H1 (cell line): Measurements from ENCODE around the gene TCF25. TPM values are rescaled to one million over a fixed set of nuclear protein-coding genes. Genes with fewer than 3 reads are reported as not detected.

Experiments used
- CTCF ChIA-PET: fragments of 300-600 bp; sonication (Branson Sonifier 250); formaldehyde crosslinking; loops from one replicate; lab custom pipeline; 2021; ENCODE audit not compliant: partially characterized antibody; lab: Charles Lee
- POLR2A ChIA-PET: fragments of 300-600 bp; sonication (Branson Sonifier 250); formaldehyde crosslinking; loops from one replicate; lab custom pipeline; 2021; ENCODE audit warnings: inconsistent platforms; ENCODE audit not compliant: partially characterized antibody; lab: Charles Lee
- DNase-seq, 2 experiments: peaks; one replicate each; pipeline versions ENCODE4 v3.0.0 to v3.0.0-alpha.2; 2010 to 2022; ENCODE audit warnings: low spot score in 2 of 2, low read depth in 1 of 2, mixed read lengths in 1 of 2
- FAIRE-seq: peaks from 2 replicates; lab custom pipeline; 2011; peaks lifted over from hg19 to GRCh38; lab: Jason Lieb, UNC
- H2AFZ ChIP-seq: 2 replicates; pipeline ENCODE4 v1.8.1; 2012; ENCODE audit warnings: low read length, inconsistent platforms
- H2AK5ac ChIP-seq: 2 replicates; pipeline ENCODE4 v1.6.1; 2013; ENCODE audit warnings: low read depth, low read length
- H2BK120ac ChIP-seq: replicated peaks from 2 replicates; pipeline ENCODE3; 2013; ENCODE audit warnings: low read depth, low read length, inconsistent platforms
- H2BK12ac ChIP-seq: 2 replicates; pipeline ENCODE4 v1.6.1; 2013; ENCODE audit warnings: low read depth, low read length
- H2BK15ac ChIP-seq: 2 replicates; pipeline ENCODE4 v1.6.1; 2013; ENCODE audit warnings: low read length
- H2BK20ac ChIP-seq: 2 replicates; pipeline ENCODE4 v1.6.1; 2013; ENCODE audit warnings: low read length
- H2BK5ac ChIP-seq: 2 replicates; pipeline ENCODE4 v1.6.1; 2013; ENCODE audit warnings: low read depth, low read length
- H3K14ac ChIP-seq: 2 replicates; pipeline ENCODE4 v1.6.1; 2013; ENCODE audit warnings: inconsistent platforms; ENCODE audit not compliant: insufficient read length
- H3K18ac ChIP-seq: 2 replicates; pipeline ENCODE4 v1.6.1; 2013; ENCODE audit warnings: low read length; ENCODE audit errors: extremely low read depth
- H3K23ac ChIP-seq: 2 replicates; pipeline ENCODE4 v1.6.1; 2013; ENCODE audit warnings: inconsistent platforms; ENCODE audit not compliant: insufficient read length
- H3K23me2 ChIP-seq: 2 replicates; pipeline ENCODE4 v1.6.1; 2013; ENCODE audit warnings: low read depth, low read length
- H3K27ac ChIP-seq: 2 replicates; pipeline ENCODE4 v1.6.1; 2011; ENCODE audit warnings: low read depth, low read length, inconsistent platforms
- H3K27me3 ChIP-seq, 4 experiments: replicated peaks in 1 of 4; 1 replicate in 1 of 4; 2 replicates in 3 of 4; pipeline versions ENCODE4 v1.6.1 to v1.8.1; 2011 to 2013; ENCODE audit warnings: low read length in 3 of 4, mild to moderate bottlenecking in 3 of 4, inconsistent platforms in 2 of 4, mixed read lengths in 2 of 4, moderate library complexity in 1 of 4; ENCODE audit not compliant: control insufficient read depth in 3 of 4, insufficient read depth in 3 of 4; ENCODE audit errors: extremely low read depth in 1 of 4
- H3K36me3 ChIP-seq, 4 experiments: 2 replicates each; pipeline versions ENCODE4 v1.6.1 to v1.8.1; 2011 to 2013; ENCODE audit warnings: mild to moderate bottlenecking in 4 of 4, low read length in 3 of 4, moderate library complexity in 2 of 4, control low read depth in 1 of 4, inconsistent platforms in 1 of 4; ENCODE audit not compliant: insufficient read depth in 4 of 4, control insufficient read depth in 2 of 4
- H3K4ac ChIP-seq: replicated peaks from 2 replicates; pipeline ENCODE3; 2013; ENCODE audit warnings: low read length, low read depth, mixed read lengths, inconsistent platforms; ENCODE audit not compliant: insufficient read length
- H3K4me1 ChIP-seq, 4 experiments: replicated peaks in 1 of 4; 1 replicate in 1 of 4; 2 replicates in 3 of 4; pipeline versions ENCODE4 v1.6.1 to v1.8.1; 2011 to 2013; ENCODE audit warnings: low read length in 3 of 4, inconsistent platforms in 2 of 4, mixed read lengths in 1 of 4; ENCODE audit not compliant: insufficient read depth in 4 of 4, control insufficient read depth in 3 of 4
- H3K4me2 ChIP-seq, 2 experiments: 2 replicates each; pipeline versions ENCODE4 v1.6.1 to v1.8.1; 2011 to 2013; ENCODE audit warnings: low read depth in 2 of 2, low read length in 2 of 2, control low read depth in 1 of 2, inconsistent platforms in 1 of 2, mild to moderate bottlenecking in 1 of 2; ENCODE audit not compliant: insufficient read depth in 1 of 2
- H3K4me3 ChIP-seq, 4 experiments: fragments of 200-600, 300-600 bp in 1 of 4; sonication (generic), shearing (Covaris generic), sonication (Bioruptor Twin) in 1 of 4; 2 replicates each; pipeline versions ENCODE4 v1.5.1 to v1.8.1; 2011 to 2016; ENCODE audit warnings: low read length in 4 of 4, low read depth in 3 of 4, control low read depth in 2 of 4, inconsistent platforms in 2 of 4, mild to moderate bottlenecking in 2 of 4, mixed read lengths in 1 of 4, moderate library complexity in 1 of 4; ENCODE audit not compliant: insufficient read depth in 2 of 4; ENCODE audit errors: extremely low read depth in 1 of 4
- H3K56ac ChIP-seq: replicated peaks from 2 replicates; pipeline ENCODE3; 2013; ENCODE audit warnings: low read depth, mild to moderate bottlenecking, mixed read lengths, low read length, inconsistent platforms; ENCODE audit not compliant: insufficient read length
- H3K79me1 ChIP-seq: 2 replicates; pipeline ENCODE4 v1.6.1; 2013; ENCODE audit warnings: low read depth, low read length, control low read depth
- H3K79me2 ChIP-seq, 2 experiments: 2 replicates each; pipeline versions ENCODE4 v1.6.1 to v1.8.1; 2012 to 2013; ENCODE audit warnings: low read length in 2 of 2, mild to moderate bottlenecking in 2 of 2, inconsistent platforms in 1 of 2; ENCODE audit not compliant: insufficient read depth in 2 of 2, control insufficient read depth in 1 of 2
- H3K9ac ChIP-seq, 4 experiments: replicated peaks in 1 of 4; 1 replicate in 1 of 4; 2 replicates in 3 of 4; pipeline versions ENCODE4 v1.6.1 to v1.8.1; 2011 to 2013; ENCODE audit warnings: low read depth in 3 of 4, low read length in 3 of 4, control low read depth in 2 of 4, mild to moderate bottlenecking in 2 of 4, moderate library complexity in 2 of 4, inconsistent platforms in 1 of 4; ENCODE audit errors: extremely low read depth in 1 of 4
- H3K9me3 ChIP-seq, 2 experiments: 2 replicates each; pipeline versions ENCODE4 v1.6.1 to v1.8.1; 2012 to 2013; ENCODE audit warnings: mild to moderate bottlenecking in 2 of 2, moderate library complexity in 2 of 2, control low read depth in 1 of 2, inconsistent platforms in 1 of 2, low read depth in 1 of 2, low read length in 1 of 2, mixed read lengths in 1 of 2; ENCODE audit not compliant: insufficient read depth in 2 of 2
- H4K20me1 ChIP-seq, 2 experiments: replicated peaks in 1 of 2; 2 replicates each; pipeline versions ENCODE3 to v1.8.1; 2011 to 2013; ENCODE audit warnings: inconsistent platforms in 2 of 2, low read length in 2 of 2, mild to moderate bottlenecking in 1 of 2; ENCODE audit not compliant: insufficient read depth in 2 of 2, control insufficient read depth in 1 of 2
- H4K5ac ChIP-seq: 2 replicates; pipeline ENCODE4 v1.6.1; 2013; ENCODE audit warnings: low read length, low read depth, mixed read lengths, inconsistent platforms; ENCODE audit not compliant: insufficient read length
- H4K8ac ChIP-seq: 2 replicates; pipeline ENCODE4 v1.8.0; 2013; ENCODE audit warnings: mild to moderate bottlenecking, moderate library complexity, low read length, inconsistent platforms; ENCODE audit not compliant: insufficient read depth; ENCODE audit errors: extremely low read depth
- H4K91ac ChIP-seq: replicated peaks from 2 replicates; pipeline ENCODE3; 2013; ENCODE audit warnings: low read length, mixed read lengths, inconsistent platforms; ENCODE audit not compliant: insufficient read length
- CBX5 ChIP-seq: fragments of 300-800, 300-1000 bp; sonication (generic); IDR thresholded peaks from 2 replicates; pipeline ENCODE4 v1.7.1; 2016; ENCODE audit warnings: antibody characterized with exemption, low read length, low read depth
- CEBPB ChIP-seq: IDR thresholded peaks from 2 replicates; pipeline ENCODE4 v1.6.1; 2012; ENCODE audit warnings: low read depth, low read length
- FOSL1 ChIP-seq: IDR thresholded peaks from 2 replicates; pipeline ENCODE4 v1.6.1; 2011; ENCODE audit warnings: mild to moderate bottlenecking, low read depth, low read length, moderate library complexity; ENCODE audit not compliant: insufficient read depth
- PHF8 ChIP-seq: fragments of 200-600 bp; sonication (generic); conservative IDR thresholded peaks from 2 replicates; pipeline ENCODE4 v1.7.1; 2012; ENCODE audit warnings: low read depth, mild to moderate bottlenecking, inconsistent platforms, low read length, moderate library complexity
- RNF2 ChIP-seq: fragments of 200-900, 300-1000 bp; sonication (generic); IDR thresholded peaks from 2 replicates; pipeline ENCODE4 v1.7.1; 2016; ENCODE audit warnings: borderline replicate concordance, low read depth, mild to moderate bottlenecking, antibody characterized with exemption, low read length; ENCODE audit not compliant: poor library complexity, severe bottlenecking; ENCODE audit errors: missing control alignments
- SRF ChIP-seq: IDR thresholded peaks from 2 replicates; pipeline ENCODE4 v1.6.1; 2011; ENCODE audit warnings: mild to moderate bottlenecking, low read depth, low read length, moderate library complexity
- TEAD4 ChIP-seq: IDR thresholded peaks from 2 replicates; pipeline ENCODE4 v1.6.1; 2012; ENCODE audit warnings: low read depth, low read length, inconsistent platforms, mixed read lengths
- WGBS, 2 experiments: shearing (Covaris generic) in 1 of 2; methylation state at CpG; one replicate each; pipeline versions ENCODE4 v1.1.6 to v1.1.7; 2013 to 2015; ENCODE audit warnings: low lambda C conversion rate in 2 of 2, mixed read lengths in 2 of 2, inconsistent platforms in 1 of 2, low coverage in 1 of 2, missing lambda C conversion rate in 1 of 2; ENCODE audit not compliant: insufficient replicate concordance in 2 of 2, insufficient coverage in 1 of 2, insufficient read length in 1 of 2; ENCODE audit errors: extremely low coverage in 1 of 2, missing lambda C conversion rate in 1 of 2; 5-methylcytosine and 5-hydroxymethylcytosine counted together
- polyA plus RNA-seq, 7 experiments: library from polyadenylated mRNA; depleted of rRNA in 3 of 7; stranded (reverse) in 5 of 7; unstranded in 2 of 7; fragments of >200 nt in 5 of 7; fragments of 200-250 nt in 2 of 7; gene quantifications; 1 replicate in 5 of 7; 2 replicates in 1 of 7; 4 replicates in 1 of 7; pipeline versions ENCODE4 v1.2.1 to v1.2.3, GENCODE V29; 2011 to 2013; ENCODE audit warnings: missing spikeins in 2 of 7, mixed read lengths in 2 of 7
- total RNA-seq: library from RNA; stranded (reverse); fragmentation: NEBNext Ultra II Directional; extraction: Animal tissue kit (Norgen Biotek cat#: 25700); gene quantifications from 2 replicates; pipeline ENCODE4 v1.2.1, GENCODE V29; 2021

The TCF25 gene
- total and polyA plus RNA-seq, 2 of the 8 experiments (the other 6 are each of a cell fraction or from before 2014, with no cell fraction given) = 78.1 to 102 TPM

GRCh38 chr16:89871895-89872294 is 1.5 kb upstream of the TCF25 start:
- H4K8ac ChIP-seq = no peak overlapping the region
- DNase-seq = no peak
- H2BK12ac ChIP-seq = no peak overlapping the region
- H3K56ac ChIP-seq = no peak overlapping the region
- H3K23me2 ChIP-seq = peaks cover 9% of the 10 kb centered on the region
- H3K27me3 ChIP-seq = no peaks in the 10 kb centered on the region
- peaks cover 6% of the 10 kb centered on the region for H3K79me1 ChIP-seq
- TF ChIP-seq CEBPB (no peak), CBX5 (no peak), FOSL1 (no peak), PHF8 (no peak), RNF2 (no peak), TEAD4 (no peak), SRF (no peak)
- peaks cover 0 to 9% (median 2%) of the 10 kb centered on the region in 4 experiments; a peak in 4 of 7 replicates for H3K4me1 ChIP-seq
- H2BK20ac ChIP-seq = no peak overlapping the region
- WGBS, 2 experiments = 96% methylated on average over 9 of the region's 9 CpGs; no CpG with 5 or more reads in 1 of the 2 experiments
- H3K9me3 ChIP-seq = peaks cover 4 to 11% of the 10 kb centered on the region in 2 experiments; a peak in 3 of 4 replicates
- peaks cover 0 to 15% (median 0%) of the 10 kb centered on the region in 4 experiments; a peak in 2 of 8 replicates for H3K36me3 ChIP-seq
- H3K9ac ChIP-seq = no peak overlapping the region
- H3K4ac ChIP-seq = no peak overlapping the region
- H3K27ac ChIP-seq = no peak overlapping the region
- H2AFZ ChIP-seq = no peak overlapping the region
- H3K23ac ChIP-seq = no peak overlapping the region
- H2AK5ac ChIP-seq = no peak overlapping the region
- no peak overlapping the region for H2BK120ac ChIP-seq
- no peak overlapping the region for H2BK5ac ChIP-seq
- H4K91ac ChIP-seq = no peak overlapping the region
- CTCF ChIA-PET = interaction anchor here (1.3 to 3.3 kb wide), 2 partner anchors 11 to 78 kb away, joined by 3 to 24 read pairs; no protein-coding TSS in a partner anchor
- H3K79me2 ChIP-seq = peaks cover 0 to 20% of the 10 kb centered on the region in 2 experiments; a peak in 3 of 4 replicates
- H3K4me3 ChIP-seq = no peak overlapping the region
- H3K18ac ChIP-seq = no peak overlapping the region
- H2BK15ac ChIP-seq = no peak overlapping the region
- H3K4me2 ChIP-seq = no peak overlapping the region
- no peak for FAIRE-seq
- H4K5ac ChIP-seq = no peak overlapping the region
- POLR2A ChIA-PET = interaction anchor here (1.1 to 3.4 kb wide), 7 partner anchors 9 to 56 kb away, joined by 3 to 15 read pairs (median 10); partner anchors contain the start of genes FANCA and SPIRE2
- no peaks in the 10 kb centered on the region for H4K20me1 ChIP-seq
- H3K14ac ChIP-seq = no peak overlapping the region
